HCT116 (cell line): ENCODE measurements around the gene DIP2C.

Experiments
- CBX3 ChIP-seq: IDR thresholded peaks from 2 replicates; pipeline ENCODE4 v1.6.1; 2012; ENCODE audit warnings: low read depth
- EZH2 ChIP-seq: fragments of 200-600 bp; sonication (generic); IDR thresholded peaks from 2 replicates; pipeline ENCODE4 v1.6.1; 2017; ENCODE audit warnings: antibody characterized with exemption, mixed run types
- EZH2phosphoT487 ChIP-seq: fragments of 200-600 bp; IDR thresholded peaks from 2 replicates; pipeline ENCODE4 v1.6.1; 2018; ENCODE audit warnings: antibody characterized with exemption, borderline replicate concordance
- JUND ChIP-seq: IDR thresholded peaks from 2 replicates; pipeline ENCODE4 v1.6.1; 2012
- POLR2A ChIP-seq: IDR thresholded peaks from 2 replicates; pipeline ENCODE4 v1.7.0; 2011; ENCODE audit warnings: borderline replicate concordance; ENCODE audit not compliant: insufficient read depth, insufficient read length; ENCODE audit errors: extremely low read depth
- POLR2AphosphoS5 ChIP-seq: IDR thresholded peaks from 2 replicates; pipeline ENCODE4 v1.6.1; 2011; ENCODE audit warnings: mild to moderate bottlenecking, low read depth, low read length, moderate library complexity
- SIN3A ChIP-seq: IDR thresholded peaks from 2 replicates; pipeline ENCODE4 v1.6.1; 2012; ENCODE audit warnings: low read depth
- TF ChIP-seq, protein P1 (sequence below), 3 experiments: fragments of 200-600 bp in 1 of 3; sonication (generic) in 1 of 3; IDR thresholded peaks in 2 of 3; conservative IDR thresholded peaks in 1 of 3; 2 replicates each; pipeline ENCODE4 v1.5.1; 2012 to 2017; ENCODE audit warnings: low read depth in 2 of 3, low read length in 2 of 3, antibody characterized with exemption in 1 of 3, borderline replicate concordance in 1 of 3, control low read depth in 1 of 3, mild to moderate bottlenecking in 1 of 3, mixed read lengths in 1 of 3, mixed run types in 1 of 3, moderate library complexity in 1 of 3; ENCODE audit not compliant: insufficient read depth in 1 of 3
- TF ChIP-seq, protein P2 (sequence below): IDR thresholded peaks from 2 replicates; pipeline ENCODE4 v1.6.1; 2011; ENCODE audit warnings: mild to moderate bottlenecking, low read length, moderate library complexity; ENCODE audit not compliant: insufficient replicate concordance; ENCODE audit errors: extremely low read depth
- TF ChIP-seq, protein P3 (sequence below): IDR thresholded peaks from 2 replicates; pipeline ENCODE4 v1.6.1; 2012; ENCODE audit warnings: low read depth

DNA sequence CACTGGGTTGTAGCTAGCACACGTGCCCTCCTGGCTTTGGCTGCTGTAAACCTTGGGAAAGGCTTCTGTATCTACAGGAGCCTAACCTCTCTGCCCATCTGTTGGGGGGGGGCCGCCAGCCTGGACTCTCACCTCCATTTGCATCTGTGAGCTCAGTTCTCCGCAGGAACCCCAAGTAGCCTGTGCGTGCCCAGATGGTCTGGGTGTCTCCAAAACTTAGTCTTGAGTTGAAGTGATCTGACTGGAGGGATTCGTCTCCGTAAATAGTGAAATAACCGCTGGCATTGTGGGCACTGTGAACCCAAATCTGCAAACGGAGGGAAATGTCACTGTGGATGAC, 406.4 kb downstream of the DIP2C start:
- TF ChIP-seq, protein P1, sequence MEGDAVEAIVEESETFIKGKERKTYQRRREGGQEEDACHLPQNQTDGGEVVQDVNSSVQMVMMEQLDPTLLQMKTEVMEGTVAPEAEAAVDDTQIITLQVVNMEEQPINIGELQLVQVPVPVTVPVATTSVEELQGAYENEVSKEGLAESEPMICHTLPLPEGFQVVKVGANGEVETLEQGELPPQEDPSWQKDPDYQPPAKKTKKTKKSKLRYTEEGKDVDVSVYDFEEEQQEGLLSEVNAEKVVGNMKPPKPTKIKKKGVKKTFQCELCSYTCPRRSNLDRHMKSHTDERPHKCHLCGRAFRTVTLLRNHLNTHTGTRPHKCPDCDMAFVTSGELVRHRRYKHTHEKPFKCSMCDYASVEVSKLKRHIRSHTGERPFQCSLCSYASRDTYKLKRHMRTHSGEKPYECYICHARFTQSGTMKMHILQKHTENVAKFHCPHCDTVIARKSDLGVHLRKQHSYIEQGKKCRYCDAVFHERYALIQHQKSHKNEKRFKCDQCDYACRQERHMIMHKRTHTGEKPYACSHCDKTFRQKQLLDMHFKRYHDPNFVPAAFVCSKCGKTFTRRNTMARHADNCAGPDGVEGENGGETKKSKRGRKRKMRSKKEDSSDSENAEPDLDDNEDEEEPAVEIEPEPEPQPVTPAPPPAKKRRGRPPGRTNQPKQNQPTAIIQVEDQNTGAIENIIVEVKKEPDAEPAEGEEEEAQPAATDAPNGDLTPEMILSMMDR (IDR thresholded peaks at IDR 0.05 in 2 of 3, conservative IDR thresholded peaks at IDR 0.05 in 1 of 3; ENCODE audit: borderline replicate concordance in 1 of 3, insufficient read depth in 1 of 3, low read depth in 2 of 3, low read length in 2 of 3) = no peak
- TF ChIP-seq JUND = no peak
- no peak for TF ChIP-seq SIN3A
- no peak for TF ChIP-seq EZH2phosphoT487
- no peak for TF ChIP-seq POLR2A
- no peak for TF ChIP-seq EZH2
- no peak for TF ChIP-seq CBX3
- TF ChIP-seq, protein P2, sequence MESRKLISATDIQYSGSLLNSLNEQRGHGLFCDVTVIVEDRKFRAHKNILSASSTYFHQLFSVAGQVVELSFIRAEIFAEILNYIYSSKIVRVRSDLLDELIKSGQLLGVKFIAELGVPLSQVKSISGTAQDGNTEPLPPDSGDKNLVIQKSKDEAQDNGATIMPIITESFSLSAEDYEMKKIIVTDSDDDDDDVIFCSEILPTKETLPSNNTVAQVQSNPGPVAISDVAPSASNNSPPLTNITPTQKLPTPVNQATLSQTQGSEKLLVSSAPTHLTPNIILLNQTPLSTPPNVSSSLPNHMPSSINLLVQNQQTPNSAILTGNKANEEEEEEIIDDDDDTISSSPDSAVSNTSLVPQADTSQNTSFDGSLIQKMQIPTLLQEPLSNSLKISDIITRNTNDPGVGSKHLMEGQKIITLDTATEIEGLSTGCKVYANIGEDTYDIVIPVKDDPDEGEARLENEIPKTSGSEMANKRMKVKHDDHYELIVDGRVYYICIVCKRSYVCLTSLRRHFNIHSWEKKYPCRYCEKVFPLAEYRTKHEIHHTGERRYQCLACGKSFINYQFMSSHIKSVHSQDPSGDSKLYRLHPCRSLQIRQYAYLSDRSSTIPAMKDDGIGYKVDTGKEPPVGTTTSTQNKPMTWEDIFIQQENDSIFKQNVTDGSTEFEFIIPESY = no peak
- no peak for TF ChIP-seq POLR2AphosphoS5
- TF ChIP-seq, protein P3, sequence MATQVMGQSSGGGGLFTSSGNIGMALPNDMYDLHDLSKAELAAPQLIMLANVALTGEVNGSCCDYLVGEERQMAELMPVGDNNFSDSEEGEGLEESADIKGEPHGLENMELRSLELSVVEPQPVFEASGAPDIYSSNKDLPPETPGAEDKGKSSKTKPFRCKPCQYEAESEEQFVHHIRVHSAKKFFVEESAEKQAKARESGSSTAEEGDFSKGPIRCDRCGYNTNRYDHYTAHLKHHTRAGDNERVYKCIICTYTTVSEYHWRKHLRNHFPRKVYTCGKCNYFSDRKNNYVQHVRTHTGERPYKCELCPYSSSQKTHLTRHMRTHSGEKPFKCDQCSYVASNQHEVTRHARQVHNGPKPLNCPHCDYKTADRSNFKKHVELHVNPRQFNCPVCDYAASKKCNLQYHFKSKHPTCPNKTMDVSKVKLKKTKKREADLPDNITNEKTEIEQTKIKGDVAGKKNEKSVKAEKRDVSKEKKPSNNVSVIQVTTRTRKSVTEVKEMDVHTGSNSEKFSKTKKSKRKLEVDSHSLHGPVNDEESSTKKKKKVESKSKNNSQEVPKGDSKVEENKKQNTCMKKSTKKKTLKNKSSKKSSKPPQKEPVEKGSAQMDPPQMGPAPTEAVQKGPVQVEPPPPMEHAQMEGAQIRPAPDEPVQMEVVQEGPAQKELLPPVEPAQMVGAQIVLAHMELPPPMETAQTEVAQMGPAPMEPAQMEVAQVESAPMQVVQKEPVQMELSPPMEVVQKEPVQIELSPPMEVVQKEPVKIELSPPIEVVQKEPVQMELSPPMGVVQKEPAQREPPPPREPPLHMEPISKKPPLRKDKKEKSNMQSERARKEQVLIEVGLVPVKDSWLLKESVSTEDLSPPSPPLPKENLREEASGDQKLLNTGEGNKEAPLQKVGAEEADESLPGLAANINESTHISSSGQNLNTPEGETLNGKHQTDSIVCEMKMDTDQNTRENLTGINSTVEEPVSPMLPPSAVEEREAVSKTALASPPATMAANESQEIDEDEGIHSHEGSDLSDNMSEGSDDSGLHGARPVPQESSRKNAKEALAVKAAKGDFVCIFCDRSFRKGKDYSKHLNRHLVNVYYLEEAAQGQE = no peak
